SU-DHL-6 (cell line): ENCODE data around the gene NSMCE3.

Experiments
- H2AFZ ChIP-seq: fragments of 200-600 bp; sonication (generic); 2 replicates; pipeline ENCODE4 v1.6.1; 2014; ENCODE audit warnings: low read depth, mild to moderate bottlenecking, moderate library complexity, mixed read lengths, antibody characterized with exemption, low read length; ENCODE audit not compliant: severe bottlenecking
- H3F3A ChIP-seq: fragments of 200-600 bp; shearing (Covaris generic); 2 replicates; pipeline ENCODE4 v1.6.0; 2016; ENCODE audit warnings: antibody characterized with exemption, mild to moderate bottlenecking; ENCODE audit not compliant: insufficient read depth
- H3K27ac ChIP-seq: fragments of 200-600 bp; sonication (generic); 2 replicates; pipeline ENCODE4 v1.5.1; 2016; ENCODE audit warnings: low read depth, mild to moderate bottlenecking, low read length, moderate library complexity, mixed read lengths
- H3K27me3 ChIP-seq: fragments of 200-600 bp; sonication (generic), shearing (Covaris generic); 2 replicates; pipeline ENCODE4 v1.6.0; 2014; ENCODE audit warnings: mild to moderate bottlenecking, low read length
- H3K36me3 ChIP-seq: fragments of 200-600 bp; sonication (generic); 2 replicates; pipeline ENCODE4 v1.6.1; 2014; ENCODE audit warnings: mild to moderate bottlenecking, low read length, mixed read lengths
- H3K4me2 ChIP-seq: fragments of 300-600, 200-600 bp; shearing (Covaris generic), sonication (generic); 2 replicates; pipeline ENCODE4 v1.6.0; 2014; ENCODE audit warnings: low read length, low read depth, mild to moderate bottlenecking; ENCODE audit not compliant: poor library complexity, severe bottlenecking
- H3K4me3 ChIP-seq: fragments of 200-600 bp; sonication (generic); 2 replicates; pipeline ENCODE4 v1.5.1; 2014; ENCODE audit warnings: antibody characterized with exemption, low read length, mild to moderate bottlenecking, mixed read lengths; ENCODE audit not compliant: insufficient read depth, poor library complexity, severe bottlenecking
- H3K79me2 ChIP-seq: fragments of 200-600 bp; sonication (generic); 2 replicates; pipeline ENCODE4 v1.6.1; 2014; ENCODE audit warnings: mild to moderate bottlenecking, low read length, moderate library complexity; ENCODE audit not compliant: insufficient read depth
- H3K9ac ChIP-seq: fragments of 200-600 bp; sonication (generic); 2 replicates; pipeline ENCODE4 v1.7.0; 2014; ENCODE audit warnings: mild to moderate bottlenecking, low read length
- H3K9me2 ChIP-seq: fragments of 200-600 bp; sonication (generic); replicated peaks from 2 replicates; pipeline ENCODE4 v1.6.1; 2014; ENCODE audit warnings: low read length; ENCODE audit not compliant: insufficient read depth
- H3K9me3 ChIP-seq: fragments of 200-600 bp; sonication (generic); 2 replicates; pipeline ENCODE4 v1.6.1; 2014; ENCODE audit warnings: low read length, mixed read lengths; ENCODE audit not compliant: insufficient read depth
- H4K20me1 ChIP-seq: fragments of 200-600 bp; sonication (generic); 2 replicates; pipeline ENCODE4 v1.6.1; 2014; ENCODE audit warnings: low read depth, mild to moderate bottlenecking, antibody characterized with exemption, low read length, moderate library complexity, mixed read lengths
- EZH2phosphoT487 ChIP-seq: fragments of 200-600 bp; sonication (generic), shearing (Covaris generic); conservative IDR thresholded peaks from 2 replicates; pipeline ENCODE4 v1.6.1; 2018; ENCODE audit warnings: mild to moderate bottlenecking, antibody characterized with exemption, low read length, moderate library complexity, mixed read lengths
- TF ChIP-seq, protein P1 (sequence below): fragments of 200-600 bp; sonication (generic); IDR thresholded peaks from one replicate; pipeline ENCODE4 v1.5.1; 2017; ENCODE audit warnings: antibody characterized with exemption, mild to moderate bottlenecking, low read length, moderate library complexity; ENCODE audit not compliant: insufficient read depth, poor library complexity, severe bottlenecking

Gene NSMCE3

DNA sequence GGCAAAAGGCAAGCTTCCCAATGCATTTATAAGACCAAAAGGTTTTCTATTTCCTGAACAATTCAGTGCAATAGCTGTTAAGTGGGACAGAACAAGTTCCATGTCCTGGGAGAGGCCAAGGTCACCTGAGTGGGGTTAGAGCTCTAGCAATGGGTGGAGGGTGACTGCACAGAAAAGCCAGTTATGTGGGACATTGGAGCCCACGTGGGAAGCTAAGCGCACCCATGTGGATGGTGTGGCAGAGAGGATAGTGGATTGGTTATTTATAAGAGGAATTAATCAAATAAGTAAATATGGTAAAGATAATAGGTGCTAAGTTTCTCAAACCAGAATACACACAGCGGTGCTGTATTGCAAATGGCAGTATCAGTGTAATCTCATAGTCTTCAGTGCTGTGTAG, 6.3 kb downstream of the NSMCE3 start:
- Histone ChIP-seq H3F3A (no peaks in the 10 kb centered on the region), H3K4me3 (no peak overlapping the region), H4K20me1 (peaks cover 13% of the 10 kb centered on the region; the same call in 1 of the 2 replicates), H3K27ac (no peak overlapping the region), H3K36me3 (no peaks in the 10 kb centered on the region; the same call in 1 of the 2 replicates), H3K9me2 (no peaks in the 10 kb centered on the region), H3K9ac (no peak overlapping the region), H3K9me3 (no peaks in the 10 kb centered on the region), H3K79me2 (peaks cover 7% of the 10 kb centered on the region; the same call in 1 of the 2 replicates), H2AFZ (no peak overlapping the region), H3K4me2 (no peak overlapping the region), H3K27me3 (no peaks in the 10 kb centered on the region)
- TF ChIP-seq, protein P1, sequence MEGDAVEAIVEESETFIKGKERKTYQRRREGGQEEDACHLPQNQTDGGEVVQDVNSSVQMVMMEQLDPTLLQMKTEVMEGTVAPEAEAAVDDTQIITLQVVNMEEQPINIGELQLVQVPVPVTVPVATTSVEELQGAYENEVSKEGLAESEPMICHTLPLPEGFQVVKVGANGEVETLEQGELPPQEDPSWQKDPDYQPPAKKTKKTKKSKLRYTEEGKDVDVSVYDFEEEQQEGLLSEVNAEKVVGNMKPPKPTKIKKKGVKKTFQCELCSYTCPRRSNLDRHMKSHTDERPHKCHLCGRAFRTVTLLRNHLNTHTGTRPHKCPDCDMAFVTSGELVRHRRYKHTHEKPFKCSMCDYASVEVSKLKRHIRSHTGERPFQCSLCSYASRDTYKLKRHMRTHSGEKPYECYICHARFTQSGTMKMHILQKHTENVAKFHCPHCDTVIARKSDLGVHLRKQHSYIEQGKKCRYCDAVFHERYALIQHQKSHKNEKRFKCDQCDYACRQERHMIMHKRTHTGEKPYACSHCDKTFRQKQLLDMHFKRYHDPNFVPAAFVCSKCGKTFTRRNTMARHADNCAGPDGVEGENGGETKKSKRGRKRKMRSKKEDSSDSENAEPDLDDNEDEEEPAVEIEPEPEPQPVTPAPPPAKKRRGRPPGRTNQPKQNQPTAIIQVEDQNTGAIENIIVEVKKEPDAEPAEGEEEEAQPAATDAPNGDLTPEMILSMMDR: no peak
- TF ChIP-seq EZH2phosphoT487: no peak

DNA sequence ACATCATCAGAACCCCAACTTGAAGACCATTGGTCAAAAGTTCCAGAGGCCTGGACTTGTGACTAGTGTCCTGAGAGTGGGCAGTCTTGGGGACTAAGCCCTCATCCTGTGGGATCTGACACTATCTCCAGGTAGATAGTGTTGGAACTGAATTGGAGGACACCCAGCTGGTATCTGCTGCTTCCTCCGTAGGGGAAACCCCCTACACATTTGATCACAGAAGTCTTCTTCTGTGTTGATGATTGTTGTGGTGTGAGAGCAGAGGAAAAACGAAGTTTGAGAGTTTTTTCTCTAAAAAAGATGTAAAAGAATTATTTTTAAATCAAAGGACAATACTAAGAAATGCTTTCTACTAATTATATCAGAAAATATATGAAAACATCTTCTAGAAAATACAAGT, 6.9 kb downstream of the NSMCE3 start:
- H3K27me3 ChIP-seq: no peaks in the 10 kb centered on the region

DNA sequence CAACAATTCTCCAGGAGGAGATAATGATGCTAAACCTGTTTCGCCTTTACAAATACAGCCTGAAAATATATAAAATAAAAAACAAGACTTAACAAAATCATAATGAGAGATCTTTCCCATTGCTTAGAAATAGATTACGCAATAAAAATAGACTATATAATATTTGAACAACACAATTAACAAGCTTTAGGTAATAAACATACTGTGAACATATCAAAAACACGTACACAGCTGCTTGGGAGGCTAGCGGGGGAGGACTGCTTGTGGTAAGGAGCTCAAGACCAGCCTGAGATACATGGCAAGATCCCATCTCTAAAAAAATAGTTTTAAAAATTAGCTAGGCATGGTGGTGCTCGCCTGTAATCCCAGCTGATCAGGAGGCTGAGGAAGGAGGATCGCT, 8.7 kb downstream of the NSMCE3 start:
- TF ChIP-seq EZH2phosphoT487: no peak
- TF ChIP-seq, protein P1: no peak
- Histone ChIP-seq H3K9ac (no peak overlapping the region), H2AFZ (no peak overlapping the region), H3K27ac (no peak overlapping the region), H4K20me1 (no peaks in the 10 kb centered on the region), H3K9me3 (no peaks in the 10 kb centered on the region), H3K79me2 (no peaks in the 10 kb centered on the region), H3K36me3 (no peaks in the 10 kb centered on the region; the same call in 1 of the 2 replicates), H3K4me2 (no peak overlapping the region), H3K27me3 (no peaks in the 10 kb centered on the region), H3F3A (no peaks in the 10 kb centered on the region), H3K9me2 (no peaks in the 10 kb centered on the region), H3K4me3 (no peak overlapping the region)

More for the DNA sequence above, 6.9 kb downstream of the NSMCE3 start:
- no peak overlapping the region for H3K9ac ChIP-seq
- no peaks in the 10 kb centered on the region for H3F3A ChIP-seq
- H2AFZ ChIP-seq: no peak overlapping the region
- H3K9me2 ChIP-seq: no peaks in the 10 kb centered on the region
- no peaks in the 10 kb centered on the region; the same call in 1 of the 2 replicates for H3K36me3 ChIP-seq
- no peak overlapping the region for H3K4me2 ChIP-seq
- H3K9me3 ChIP-seq: no peaks in the 10 kb centered on the region
- no peak overlapping the region for H3K4me3 ChIP-seq
- no peak for TF ChIP-seq EZH2phosphoT487
- TF ChIP-seq, protein P1: no peak
- H4K20me1 ChIP-seq: peaks cover 8% of the 10 kb centered on the region; the same call in 1 of the 2 replicates
- H3K27ac ChIP-seq: no peak overlapping the region
- H3K79me2 ChIP-seq: peaks cover 4% of the 10 kb centered on the region; the same call in 1 of the 2 replicates

DNA sequence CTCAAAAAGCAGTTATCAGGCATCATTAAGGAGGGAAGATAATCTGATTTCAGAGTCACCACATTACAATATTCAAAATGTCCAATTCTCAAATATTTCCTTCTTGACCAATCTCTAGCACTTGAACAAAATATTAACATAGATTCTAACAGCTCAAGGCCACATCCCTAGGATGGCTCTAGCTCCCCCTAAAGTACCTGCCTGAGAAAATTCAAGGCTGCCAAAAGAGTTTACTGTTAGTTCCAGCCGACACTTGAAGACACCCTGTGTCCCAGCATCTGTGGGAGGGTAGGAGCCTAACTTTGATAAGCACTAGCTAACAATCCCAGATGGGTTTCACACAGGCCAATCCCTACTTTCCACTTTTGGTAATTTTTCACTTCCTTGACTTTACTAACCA, 10.4 kb downstream of the NSMCE3 start:
- H3K36me3 ChIP-seq: no peaks in the 10 kb centered on the region
- no peaks in the 10 kb centered on the region for H3K27me3 ChIP-seq
- H3K27ac ChIP-seq: no peak overlapping the region
- H3K4me2 ChIP-seq: no peak overlapping the region
- no peaks in the 10 kb centered on the region for H3K9me3 ChIP-seq
- H3K9ac ChIP-seq: no peak overlapping the region
- no peaks in the 10 kb centered on the region for H3K79me2 ChIP-seq
- no peaks in the 10 kb centered on the region for H3K9me2 ChIP-seq
- H2AFZ ChIP-seq: no peak overlapping the region
- no peaks in the 10 kb centered on the region for H3F3A ChIP-seq
- no peak overlapping the region for H3K4me3 ChIP-seq
- TF ChIP-seq, protein P1: no peak
- no peak for TF ChIP-seq EZH2phosphoT487
- H4K20me1 ChIP-seq: no peaks in the 10 kb centered on the region
